ENCODE data around the gene GTF2H2C.
"Not testable (repeated sequence)": the region's sequence is repeated elsewhere in the genome, so short reads cannot be mapped to it uniquely, and the experiment has no call there.

The GTF2H2C gene

GRCh38 chr5:69559908-69560330, at the start of gene GTF2H2C:
Gene GTF2H2C, plus strand, starts transcription at chr5:69560191. Its CDS starts 4,942 bp downstream, at chr5:69565133.
- DNase-seq: not testable (repeated sequence)

GRCh38 chr5:69510694-69511093, 49.3 kb upstream of the GTF2H2C start:
- no peak for DNase-seq

- DNase-seq: no peak
These were observed 47.2 kb upstream of the GTF2H2C start for GRCh38 chr5:69512740-69513260.

- DNase-seq: not testable (repeated sequence)
These were observed 44.4 kb upstream of the GTF2H2C start for GRCh38 chr5:69515570-69515969.

- no peak for DNase-seq
These were observed 43.2 kb upstream of the GTF2H2C start for GRCh38 chr5:69516769-69517168.

GRCh38 chr5:69517763-69518212, 42.2 kb upstream of the GTF2H2C start:
- no peak for DNase-seq

- no peak for DNase-seq
These were observed 40.7 kb upstream of the GTF2H2C start for GRCh38 chr5:69519285-69519684.

GRCh38 chr5:69522035-69522434, 38.0 kb upstream of the GTF2H2C start:
- no peak for DNase-seq

GRCh38 chr5:69525490-69525889, 34.5 kb upstream of the GTF2H2C start:
- DNase-seq: no peak

GRCh38 chr5:69526660-69527059, 33.3 kb upstream of the GTF2H2C start:
- no peak for DNase-seq

GRCh38 chr5:69527128-69527770, 32.7 kb upstream of the GTF2H2C start:
- DNase-seq: no peak

- no peak for DNase-seq
These were observed 32.0 kb upstream of the GTF2H2C start for GRCh38 chr5:69528035-69528434.

- no peak for DNase-seq
These were observed 31.4 kb upstream of the GTF2H2C start for GRCh38 chr5:69528609-69529008.

GRCh38 chr5:69530561-69531405, 29.2 kb upstream of the GTF2H2C start:
- no peak for DNase-seq

GRCh38 chr5:69531406-69531801, 28.6 kb upstream of the GTF2H2C start:
- DNase-seq: no peak

GRCh38 chr5:69537911-69538310, 22.1 kb upstream of the GTF2H2C start:
- DNase-seq: not testable (repeated sequence)

- DNase-seq: not testable (repeated sequence)
These were observed 21.3 kb upstream of the GTF2H2C start for GRCh38 chr5:69538735-69539134.

GRCh38 chr5:69541347-69541746, 18.6 kb upstream of the GTF2H2C start:
- DNase-seq: not testable (repeated sequence)

GRCh38 chr5:69542838-69543618, 17.0 kb upstream of the GTF2H2C start:
- DNase-seq: not testable (repeated sequence)

GRCh38 chr5:69544602-69545001, 15.4 kb upstream of the GTF2H2C start:
- DNase-seq: not testable (repeated sequence)

GRCh38 chr5:69560587-69561431, 818 bp downstream of the GTF2H2C start:
- DNase-seq: not testable (repeated sequence)

GRCh38 chr5:69566172-69566571, 6.2 kb downstream of the GTF2H2C start:
- DNase-seq: not testable (repeated sequence)

All from SIG-M5 (cell line).